NCI-H2107 treated with DMSO at 0.1 percent for 48 hours (cell line): ENCODE measurements around the gene TNFRSF1B.

Experiments
- DNase-seq: peaks from one replicate; lab custom pipeline; 2025; ENCODE audit not compliant: unreplicated experiment; lab: John Stamatoyannopoulos, UW

The TNFRSF1B gene

GRCh38 chr1:12157366-12158231, 9.2 kb upstream of the TNFRSF1B start:
- DNase-seq, result no peak

- no peak for DNase-seq
Observed at GRCh38 chr1:12158357-12159092, 8.3 kb upstream of the TNFRSF1B start.

GRCh38 chr1:12159816-12160215, 7.0 kb upstream of the TNFRSF1B start:
- DNase-seq, result no peak

GRCh38 chr1:12161324-12161661, 5.5 kb upstream of the TNFRSF1B start:
- DNase-seq, result no peak

GRCh38 chr1:12161662-12162458, 4.9 kb upstream of the TNFRSF1B start:
- DNase-seq, result peak; percentile 48

- no peak for DNase-seq
Observed at GRCh38 chr1:12162459-12163137, 4.2 kb upstream of the TNFRSF1B start.

- no peak for DNase-seq
Observed at GRCh38 chr1:12163210-12163609, 3.6 kb upstream of the TNFRSF1B start.

GRCh38 chr1:12164210-12164609, 2.6 kb upstream of the TNFRSF1B start:
- DNase-seq, result no peak

- DNase-seq, result no peak
Observed at GRCh38 chr1:12165342-12165741, 1.4 kb upstream of the TNFRSF1B start.

GRCh38 chr1:12167493-12168429, 970 bp downstream of the TNFRSF1B start:
- DNase-seq, result no peak

GRCh38 chr1:12168451-12169160, 1.8 kb downstream of the TNFRSF1B start:
- DNase-seq, result no peak

GRCh38 chr1:12169442-12170135, 2.8 kb downstream of the TNFRSF1B start:
- no peak for DNase-seq

GRCh38 chr1:12170263-12170671, 3.5 kb downstream of the TNFRSF1B start:
- DNase-seq, result no peak

GRCh38 chr1:12171206-12172041, 4.6 kb downstream of the TNFRSF1B start:
- DNase-seq, result no peak

GRCh38 chr1:12172042-12172851, 5.5 kb downstream of the TNFRSF1B start:
- no peak for DNase-seq

GRCh38 chr1:12173041-12173509, 6.3 kb downstream of the TNFRSF1B start:
- no peak for DNase-seq

- DNase-seq, result no peak
Observed at GRCh38 chr1:12173631-12174121, 6.9 kb downstream of the TNFRSF1B start.
